Measurements from ENCODE around the gene SBDS. TPM values are rescaled to one million over a fixed set of nuclear protein-coding genes. Genes with fewer than 3 reads are reported as not detected.

Gene SBDS
- total and polyA plus RNA-seq, 2 donors (not counting 1 experiment from before 2014, with no cell fraction given): 39.1 to 170 TPM

GRCh38 chr7:66950763-66951162, 44.6 kb downstream of the SBDS start:
- H3K27me3 Mint-ChIP-seq: no peaks in the 10 kb centered on the region
- H3K4me1 Mint-ChIP-seq: peaks cover 12% of the 10 kb centered on the region
- Histone ChIP-seq H3K9ac (ENCODE audit: low read length) (no peak overlapping the region), H2AFZ (ENCODE audit: insufficient read depth, low read depth, low read length, poor library complexity, severe bottlenecking) (no peak overlapping the region), H3K4me2 (replicated peaks; ENCODE audit: low read depth, low read length, poor library complexity, severe bottlenecking) (no peak overlapping the region), H3K36me3 (replicated peaks in 1 of 2; ENCODE audit: control extremely low read depth in 1 of 2, control insufficient read depth in 1 of 2, extremely low read depth in 1 of 2, insufficient read depth in 2 of 2, low read length in 1 of 2) (peaks cover 18 to 74% of the 10 kb centered on the region in 2 experiments), H3K27me3 (replicated peaks in 1 of 4; ENCODE audit: control extremely low read depth in 1 of 4, control insufficient read depth in 3 of 4, insufficient read depth in 4 of 4, low read length in 3 of 4) (no peaks in the 10 kb centered on the region), H4K20me1 (ENCODE audit: control insufficient read depth, insufficient read depth, low read length, poor library complexity, severe bottlenecking) (peaks cover 11% of the 10 kb centered on the region), H3K4me3 (ENCODE audit: control extremely low read depth in 1 of 5, extremely low read depth in 1 of 5, insufficient read depth in 1 of 5, low read depth in 2 of 5, low read length in 4 of 5) (no peak overlapping the region), H3K4me1 (ENCODE audit: control insufficient read depth in 2 of 2, insufficient read depth in 2 of 2, low read length in 2 of 2) (peaks cover 4 to 14% of the 10 kb centered on the region in 2 donors), H3K27ac (ENCODE audit: low read length in 2 of 2) (no peak overlapping the region), H3K9me3 (ENCODE audit: control extremely low read depth in 1 of 3, control insufficient read depth in 2 of 3, insufficient read depth in 1 of 3, low read length in 2 of 3) (no peaks in the 10 kb centered on the region), H3K79me2 (ENCODE audit: control insufficient read depth, insufficient read depth, low read length) (peaks cover 4% of the 10 kb centered on the region)
- DNase-seq: no peak
- no peak overlapping the region for H3K4me3 Mint-ChIP-seq
- ChIA-PET POLR2A (no interaction called here), CTCF (no interaction called here)
- 98% methylated on average over 4 of the region's 8 CpGs for WGBS (ENCODE audit: insufficient coverage)
- no peak for ATAC-seq (ENCODE audit: low read depth)
- no peaks in the 10 kb centered on the region for H3K9me3 Mint-ChIP-seq (ENCODE audit: insufficient read depth)
- intact Hi-C loops (cut with micrococcal nuclease): no loop called here
- no peak overlapping the region for H3K27ac Mint-ChIP-seq
- TF ChIP-seq CTCF (IDR thresholded peaks at IDR 0.05): no peak

GRCh38 chr7:66950311-66950710, 45.1 kb downstream of the SBDS start:
- intact Hi-C loops (cut with micrococcal nuclease): no loop called here
- Histone ChIP-seq H3K27me3 (replicated peaks in 1 of 4; ENCODE audit: control extremely low read depth in 1 of 4, control insufficient read depth in 3 of 4, insufficient read depth in 4 of 4, low read length in 3 of 4) (no peaks in the 10 kb centered on the region), H3K9ac (ENCODE audit: low read length) (no peak overlapping the region), H3K9me3 (ENCODE audit: control extremely low read depth in 1 of 3, control insufficient read depth in 2 of 3, insufficient read depth in 1 of 3, low read length in 2 of 3) (no peaks in the 10 kb centered on the region), H3K36me3 (replicated peaks in 1 of 2; ENCODE audit: control extremely low read depth in 1 of 2, control insufficient read depth in 1 of 2, extremely low read depth in 1 of 2, insufficient read depth in 2 of 2, low read length in 1 of 2) (peaks cover 18 to 73% of the 10 kb centered on the region in 2 experiments), H4K20me1 (ENCODE audit: control insufficient read depth, insufficient read depth, low read length, poor library complexity, severe bottlenecking) (peaks cover 15% of the 10 kb centered on the region), H3K4me2 (replicated peaks; ENCODE audit: low read depth, low read length, poor library complexity, severe bottlenecking) (no peak overlapping the region), H3K79me2 (ENCODE audit: control insufficient read depth, insufficient read depth, low read length) (peaks cover 4% of the 10 kb centered on the region), H3K4me3 (ENCODE audit: control extremely low read depth in 1 of 5, extremely low read depth in 1 of 5, insufficient read depth in 1 of 5, low read depth in 2 of 5, low read length in 4 of 5) (no peak overlapping the region), H2AFZ (ENCODE audit: insufficient read depth, low read depth, low read length, poor library complexity, severe bottlenecking) (no peak overlapping the region), H3K4me1 (ENCODE audit: control insufficient read depth in 2 of 2, insufficient read depth in 2 of 2, low read length in 2 of 2) (peaks cover 4 to 14% of the 10 kb centered on the region in 2 donors), H3K27ac (ENCODE audit: low read length in 2 of 2) (no peak overlapping the region)
- Mint-ChIP-seq H3K27me3 (no peaks in the 10 kb centered on the region), H3K4me1 (peaks cover 12% of the 10 kb centered on the region), H3K4me3 (no peak overlapping the region), H3K27ac (no peak overlapping the region), H3K9me3 (ENCODE audit: insufficient read depth) (no peaks in the 10 kb centered on the region)
- ChIA-PET POLR2A (no interaction called here), CTCF (no interaction called here)
- no peak for TF ChIP-seq CTCF (IDR thresholded peaks at IDR 0.05)
- TF ChIP-seq EZH2 (IDR thresholded peaks at IDR 0.05; ENCODE audit: borderline replicate concordance, insufficient read depth, low read depth, low read length, poor library complexity, severe bottlenecking): no peak
- ATAC-seq (ENCODE audit: low read depth) (no peak), DNase-seq (no peak)
- no CpG with 5 or more reads among the region's 3 CpGs for WGBS (ENCODE audit: insufficient coverage)
